ENCODE results near the gene LCAT.

The LCAT gene

DNA sequence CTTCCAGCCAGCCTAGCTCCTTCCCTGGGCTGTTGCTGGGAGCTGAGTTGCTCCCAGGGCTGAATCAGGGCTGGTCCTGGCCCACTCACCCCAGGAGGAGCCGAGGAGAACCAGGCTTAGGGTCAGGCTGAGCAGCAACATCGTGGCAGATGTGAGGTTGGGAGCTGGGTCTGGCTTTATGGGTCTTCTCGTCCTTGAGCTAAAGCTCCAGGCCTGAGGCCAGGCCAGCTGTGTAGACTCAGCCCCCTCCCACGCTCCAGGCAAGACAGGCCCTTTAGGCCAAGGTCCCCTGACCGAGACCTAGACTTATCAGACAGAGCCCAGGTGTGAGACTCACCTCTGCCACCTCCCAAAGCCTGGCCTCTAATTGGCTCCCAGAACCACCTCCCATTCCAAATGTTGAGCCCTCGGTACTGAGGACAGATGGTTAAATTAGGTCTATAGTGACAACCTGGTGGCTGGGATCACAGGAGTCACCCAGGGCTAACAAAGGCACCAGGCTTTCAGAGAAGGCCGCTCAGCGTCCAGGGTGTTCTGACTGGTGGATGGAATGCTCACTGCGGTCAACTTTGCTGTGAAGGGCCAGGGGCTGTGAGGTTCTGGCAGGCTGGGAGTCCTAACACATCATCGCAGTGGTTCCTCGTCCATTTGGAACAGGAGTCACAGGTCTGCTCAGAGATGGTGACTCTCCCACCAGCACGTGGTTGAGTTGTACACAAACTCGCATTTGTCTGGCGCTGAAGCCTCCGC is 12.0 kb downstream of the LCAT start, which contains the start of gene CTRL:
CTRL (minus strand) TSS at position 151 of the 750 bp plus-strand sequence; CDS start at position 141, 10 bp downstream.
- H3K27ac ChIP-seq (ENCODE audit: insufficient read depth, low read depth, low read length, poor library complexity, severe bottlenecking), result no peak within 1 kb of the TSS
- no peaks in the 10 kb centered on the region for H3K27me3 ChIP-seq (ENCODE audit: control insufficient read depth, insufficient read depth, low read length, poor library complexity, severe bottlenecking)
- no peak within 1 kb of the TSS for H3K4me3 ChIP-seq (ENCODE audit: insufficient read depth, low read depth, low read length)
- H3K4me1 ChIP-seq (ENCODE audit: control insufficient read depth, insufficient read depth, low read length), result peaks cover 9% of the 10 kb centered on the region
- no peaks in the 10 kb centered on the region for H3K9me3 ChIP-seq (ENCODE audit: control insufficient read depth, low read length)
- WGBS, 2 experiments, result 91% methylated on average over 15 of the region's 15 CpGs
- H3K36me3 ChIP-seq (ENCODE audit: control insufficient read depth, insufficient read depth, low read length), result no peaks in the 10 kb centered on the region

DNA sequence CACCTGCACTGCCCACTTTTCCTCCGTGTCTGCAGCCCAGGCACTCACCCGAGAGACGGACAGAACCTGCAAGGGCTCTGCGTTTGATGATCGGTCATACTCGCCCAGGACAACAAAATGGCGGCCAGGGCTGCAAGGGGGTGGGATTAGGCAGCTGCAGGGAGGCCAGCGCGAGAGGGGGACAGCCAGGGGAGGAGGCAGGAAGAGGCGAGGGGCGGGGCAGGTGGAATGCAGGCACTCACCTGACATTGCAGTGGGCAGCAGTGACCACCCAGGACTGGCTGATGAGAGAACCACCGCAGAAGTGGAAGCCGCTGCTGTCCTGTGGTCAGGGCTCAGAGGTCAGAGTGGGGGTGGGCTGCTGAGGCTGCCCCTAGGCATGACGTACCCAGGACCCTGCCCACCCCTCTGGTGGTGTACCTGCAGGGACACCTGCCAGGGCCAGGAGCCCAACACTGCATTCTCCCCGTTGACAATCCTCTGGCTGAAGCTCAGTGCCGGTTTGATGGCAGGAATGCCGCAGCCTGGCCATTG is 13.2 kb downstream of the LCAT start:
- Histone ChIP-seq H3K4me1 (ENCODE audit: control insufficient read depth, insufficient read depth, low read length) (peaks cover 8% of the 10 kb centered on the region), H3K27me3 (ENCODE audit: control insufficient read depth, insufficient read depth, low read length, poor library complexity, severe bottlenecking) (no peaks in the 10 kb centered on the region), H3K36me3 (ENCODE audit: control insufficient read depth, insufficient read depth, low read length) (no peaks in the 10 kb centered on the region), H3K9me3 (ENCODE audit: control insufficient read depth, low read length) (no peaks in the 10 kb centered on the region), H3K27ac (ENCODE audit: insufficient read depth, low read depth, low read length, poor library complexity, severe bottlenecking) (no peak overlapping the region), H3K4me3 (ENCODE audit: insufficient read depth, low read depth, low read length) (no peak overlapping the region)
- 94 to 95% methylated on average over 17 of the region's 17 CpGs for WGBS, 2 experiments

GRCh38 chr16:67930191-67930590 is 13.7 kb downstream of the LCAT start:
- no peak overlapping the region for H3K4me3 ChIP-seq (ENCODE audit: insufficient read depth, low read depth, low read length)
- no peaks in the 10 kb centered on the region for H3K36me3 ChIP-seq (ENCODE audit: control insufficient read depth, insufficient read depth, low read length)
- no peaks in the 10 kb centered on the region for H3K27me3 ChIP-seq (ENCODE audit: control insufficient read depth, insufficient read depth, low read length, poor library complexity, severe bottlenecking)
- no peaks in the 10 kb centered on the region for H3K9me3 ChIP-seq (ENCODE audit: control insufficient read depth, low read length)
- H3K27ac ChIP-seq (ENCODE audit: insufficient read depth, low read depth, low read length, poor library complexity, severe bottlenecking), result no peak overlapping the region
- H3K4me1 ChIP-seq (ENCODE audit: control insufficient read depth, insufficient read depth, low read length), result peaks cover 7% of the 10 kb centered on the region
- WGBS, 2 experiments, result 94 to 96% methylated on average over 14 of the region's 14 CpGs

DNA sequence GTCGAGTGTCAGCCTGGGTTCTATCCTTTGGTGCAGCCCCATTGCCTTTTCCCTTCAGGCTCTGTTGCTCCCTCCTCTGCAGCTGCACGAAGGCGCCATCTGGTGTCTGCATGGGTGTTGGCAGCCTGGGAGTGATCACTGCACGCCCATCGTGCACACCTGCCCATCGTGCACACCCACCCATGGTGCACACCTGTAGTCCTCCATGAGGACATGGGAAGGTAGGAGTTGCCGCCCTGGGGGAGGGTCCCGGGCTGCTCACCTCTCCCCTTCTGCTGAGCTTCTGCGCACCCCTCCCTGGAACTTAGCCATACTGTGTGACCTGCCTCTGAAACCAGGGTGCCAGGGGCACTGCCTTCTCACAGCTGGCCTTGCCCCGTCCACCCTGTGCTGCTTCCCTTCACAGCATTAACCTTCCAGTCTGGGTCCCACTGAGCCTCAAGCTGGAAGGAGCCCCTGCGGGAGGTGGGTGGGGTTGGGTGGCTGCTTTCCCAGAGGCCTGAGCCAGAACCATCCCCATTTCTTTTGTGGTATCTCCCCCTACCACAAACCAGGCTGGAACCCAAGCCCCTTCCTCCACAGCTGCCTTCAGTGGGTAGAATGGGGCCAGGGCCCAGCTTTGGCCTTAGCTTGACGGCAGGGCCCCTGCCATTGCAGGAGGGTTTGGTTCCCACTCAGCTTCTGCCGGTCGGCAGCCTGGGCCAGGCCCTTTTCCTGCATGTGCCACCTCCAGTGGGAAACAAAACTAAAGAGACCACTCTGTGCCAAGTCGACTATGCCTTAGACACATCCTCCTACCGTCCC is 15.2 kb downstream of the LCAT start:
- H3K9me3 ChIP-seq (ENCODE audit: control insufficient read depth, low read length), result no peaks in the 10 kb centered on the region
- H3K36me3 ChIP-seq (ENCODE audit: control insufficient read depth, insufficient read depth, low read length), result no peaks in the 10 kb centered on the region
- no peaks in the 10 kb centered on the region for H3K27me3 ChIP-seq (ENCODE audit: control insufficient read depth, insufficient read depth, low read length, poor library complexity, severe bottlenecking)
- WGBS, 2 experiments, result 65 to 66% methylated on average over 16 of the region's 16 CpGs
- no peak overlapping the region for H3K4me3 ChIP-seq (ENCODE audit: insufficient read depth, low read depth, low read length)
- no peaks in the 10 kb centered on the region for H3K4me1 ChIP-seq (ENCODE audit: control insufficient read depth, insufficient read depth, low read length)
- H3K27ac ChIP-seq (ENCODE audit: insufficient read depth, low read depth, low read length, poor library complexity, severe bottlenecking), result no peak overlapping the region

DNA sequence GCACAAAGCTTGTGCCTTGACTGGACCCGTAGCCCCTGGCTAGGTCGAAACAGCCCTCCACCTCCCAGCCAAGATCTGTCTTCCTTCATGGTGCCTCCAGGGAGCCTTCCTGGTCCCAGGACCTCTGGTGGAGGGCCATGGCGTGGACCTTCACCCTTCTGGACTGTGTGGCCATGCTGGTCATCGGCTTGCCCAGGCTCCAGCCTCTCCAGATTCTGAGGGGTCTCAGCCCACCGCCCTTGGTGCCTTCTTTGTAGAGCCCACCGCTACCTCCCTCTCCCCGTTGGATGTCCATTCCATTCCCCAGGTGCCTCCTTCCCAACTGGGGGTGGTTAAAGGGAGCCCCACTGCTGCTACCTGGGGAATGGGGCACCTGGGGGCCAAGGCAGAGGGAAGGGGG is 15.8 kb downstream of the LCAT start:
- Histone ChIP-seq H3K27ac (ENCODE audit: insufficient read depth, low read depth, low read length, poor library complexity, severe bottlenecking) (no peak overlapping the region), H3K4me3 (ENCODE audit: insufficient read depth, low read depth, low read length) (no peak overlapping the region), H3K4me1 (ENCODE audit: control insufficient read depth, insufficient read depth, low read length) (no peaks in the 10 kb centered on the region), H3K27me3 (ENCODE audit: control insufficient read depth, insufficient read depth, low read length, poor library complexity, severe bottlenecking) (no peaks in the 10 kb centered on the region), H3K36me3 (ENCODE audit: control insufficient read depth, insufficient read depth, low read length) (no peaks in the 10 kb centered on the region), H3K9me3 (ENCODE audit: control insufficient read depth, low read length) (no peaks in the 10 kb centered on the region)
- 91 to 95% methylated on average over 7 of the region's 7 CpGs for WGBS, 2 experiments

GRCh38 chr16:67927131-67927941 is 16.6 kb downstream of the LCAT start:
- no peaks in the 10 kb centered on the region for H3K27me3 ChIP-seq (ENCODE audit: control insufficient read depth, insufficient read depth, low read length, poor library complexity, severe bottlenecking)
- WGBS, 2 experiments, result 96% methylated on average over 22 of the region's 22 CpGs
- no peaks in the 10 kb centered on the region for H3K9me3 ChIP-seq (ENCODE audit: control insufficient read depth, low read length)
- H3K36me3 ChIP-seq (ENCODE audit: control insufficient read depth, insufficient read depth, low read length), result no peaks in the 10 kb centered on the region
- H3K4me1 ChIP-seq (ENCODE audit: control insufficient read depth, insufficient read depth, low read length), result no peaks in the 10 kb centered on the region
- no peak overlapping the region for H3K4me3 ChIP-seq (ENCODE audit: insufficient read depth, low read depth, low read length)
- H3K27ac ChIP-seq (ENCODE audit: insufficient read depth, low read depth, low read length, poor library complexity, severe bottlenecking), result no peak overlapping the region

DNA sequence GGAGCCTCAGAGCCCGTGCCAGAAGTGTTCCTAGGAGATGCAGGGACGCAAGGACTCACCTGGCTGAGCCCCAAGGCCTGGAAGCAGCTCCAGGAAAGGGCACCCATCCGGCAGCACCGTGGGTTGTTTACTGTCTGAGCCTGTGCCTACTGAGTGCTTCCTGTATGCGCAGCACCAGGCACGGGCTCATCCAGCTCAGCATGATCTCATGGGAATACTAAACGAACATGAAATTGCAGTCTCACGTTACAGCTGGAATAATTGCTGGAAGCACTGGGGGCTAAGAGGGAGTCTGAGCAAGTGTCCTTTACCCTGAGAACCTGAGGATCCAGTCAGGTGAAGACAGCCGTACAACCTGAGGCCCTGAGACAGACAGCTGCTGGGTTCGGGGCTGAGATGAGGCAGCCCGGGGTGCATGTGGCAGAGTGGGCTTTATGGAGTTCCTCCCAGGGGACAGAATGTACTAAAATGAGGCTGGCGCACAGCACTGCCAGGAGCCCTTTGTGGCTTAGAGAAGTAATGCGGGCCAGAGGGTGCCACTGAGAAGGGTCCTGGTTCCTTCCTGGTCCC is 17.7 kb downstream of the LCAT start:
- Histone ChIP-seq H3K27ac (ENCODE audit: insufficient read depth, low read depth, low read length, poor library complexity, severe bottlenecking) (no peak overlapping the region), H3K4me1 (ENCODE audit: control insufficient read depth, insufficient read depth, low read length) (no peaks in the 10 kb centered on the region), H3K36me3 (ENCODE audit: control insufficient read depth, insufficient read depth, low read length) (no peaks in the 10 kb centered on the region), H3K27me3 (ENCODE audit: control insufficient read depth, insufficient read depth, low read length, poor library complexity, severe bottlenecking) (no peaks in the 10 kb centered on the region), H3K9me3 (ENCODE audit: control insufficient read depth, low read length) (no peaks in the 10 kb centered on the region), H3K4me3 (ENCODE audit: insufficient read depth, low read depth, low read length) (no peak overlapping the region)
- WGBS, 2 experiments, result 87 to 88% methylated on average over 13 of the region's 13 CpGs

DNA sequence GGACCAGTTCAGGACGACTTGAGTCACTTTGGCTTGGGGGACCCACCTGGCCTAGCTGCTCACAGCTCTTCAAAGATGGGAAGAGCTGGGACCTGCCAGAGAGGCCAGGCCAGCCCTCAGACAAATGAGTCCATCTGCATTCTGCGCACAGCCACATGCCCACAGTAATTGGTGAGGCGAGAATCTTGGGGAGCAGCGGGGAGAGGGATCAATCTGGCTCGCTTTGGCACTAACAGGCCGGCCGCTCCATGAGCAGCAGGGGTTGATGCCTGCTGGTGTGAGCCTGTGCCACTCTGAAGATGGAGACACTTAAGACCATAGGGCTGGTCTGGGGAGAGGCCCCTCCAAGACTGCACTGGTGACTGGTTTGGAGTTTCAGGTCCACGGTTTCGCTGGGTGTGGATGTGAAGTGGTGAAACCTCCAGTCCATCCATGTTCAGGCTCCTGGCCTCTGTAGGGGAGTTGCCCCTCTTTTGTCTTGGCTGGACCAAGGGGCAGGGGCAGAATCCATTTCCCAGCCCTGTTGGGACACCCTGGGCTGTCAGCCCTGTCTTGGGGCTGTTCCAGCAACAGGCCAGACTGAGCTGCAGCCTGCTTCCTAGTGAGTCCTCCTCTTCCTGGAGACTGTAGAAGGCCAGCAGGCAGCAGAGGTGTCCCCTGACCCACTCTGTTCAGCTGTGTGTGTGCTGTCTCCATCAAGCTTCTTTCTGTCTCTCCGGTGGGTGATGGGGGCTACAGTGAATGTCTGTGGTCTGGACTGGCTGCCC is 19.6 kb downstream of the LCAT start:
- Histone ChIP-seq H3K27ac (ENCODE audit: insufficient read depth, low read depth, low read length, poor library complexity, severe bottlenecking) (no peak overlapping the region), H3K4me1 (ENCODE audit: control insufficient read depth, insufficient read depth, low read length) (no peaks in the 10 kb centered on the region), H3K9me3 (ENCODE audit: control insufficient read depth, low read length) (no peaks in the 10 kb centered on the region), H3K36me3 (ENCODE audit: control insufficient read depth, insufficient read depth, low read length) (no peaks in the 10 kb centered on the region), H3K4me3 (ENCODE audit: insufficient read depth, low read depth, low read length) (no peak overlapping the region), H3K27me3 (ENCODE audit: control insufficient read depth, insufficient read depth, low read length, poor library complexity, severe bottlenecking) (no peaks in the 10 kb centered on the region)
- WGBS, 2 experiments, result 96% methylated on average over 10 of the region's 10 CpGs

DNA sequence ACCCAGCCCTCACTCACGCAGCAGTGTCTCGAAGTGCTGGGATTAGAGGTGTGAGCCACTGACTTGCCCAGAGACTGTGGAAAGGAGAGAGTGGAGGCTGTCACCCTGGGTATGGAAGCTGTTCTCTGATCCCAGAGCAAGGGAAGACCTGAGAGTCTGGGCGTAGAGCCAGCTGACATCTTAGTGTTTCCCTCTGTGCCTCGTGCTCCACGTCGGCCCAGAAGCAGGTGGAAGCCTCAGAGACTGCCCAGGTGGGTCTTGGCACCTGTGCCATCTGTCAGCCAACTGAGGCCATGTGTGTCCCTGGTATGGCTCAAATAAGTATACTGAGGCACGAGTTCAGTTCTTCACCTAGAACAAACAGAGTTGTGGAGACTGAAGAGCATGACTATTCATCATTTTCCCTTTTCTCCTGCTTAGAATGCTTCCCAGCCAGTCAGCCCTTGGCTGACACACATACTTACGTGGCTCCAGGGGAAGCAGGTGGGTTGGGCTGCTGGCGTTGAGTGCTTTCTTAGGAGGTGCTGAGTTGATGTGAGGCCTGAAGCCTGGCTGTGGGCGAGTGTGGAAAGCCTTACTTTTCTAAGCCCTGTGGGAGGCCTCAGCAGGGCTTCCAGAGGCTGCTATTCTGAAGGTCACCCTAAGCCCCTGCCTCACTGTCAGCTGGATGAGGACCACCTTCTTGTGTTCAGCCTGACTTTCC is 20.4 kb downstream of the LCAT start:
- no peaks in the 10 kb centered on the region for H3K9me3 ChIP-seq (ENCODE audit: control insufficient read depth, low read length)
- no peaks in the 10 kb centered on the region for H3K36me3 ChIP-seq (ENCODE audit: control insufficient read depth, insufficient read depth, low read length)
- 93 to 94% methylated on average over 10 of the region's 10 CpGs for WGBS, 2 experiments
- H3K4me3 ChIP-seq (ENCODE audit: insufficient read depth, low read depth, low read length), result no peak overlapping the region
- H3K27me3 ChIP-seq (ENCODE audit: control insufficient read depth, insufficient read depth, low read length, poor library complexity, severe bottlenecking), result no peaks in the 10 kb centered on the region
- H3K27ac ChIP-seq (ENCODE audit: insufficient read depth, low read depth, low read length, poor library complexity, severe bottlenecking), result no peak overlapping the region
- no peaks in the 10 kb centered on the region for H3K4me1 ChIP-seq (ENCODE audit: control insufficient read depth, insufficient read depth, low read length)

All from ectodermal cell (in vitro differentiated cells).